ENCODE results near the gene PKD2. TPM values are rescaled to one million over a fixed set of nuclear protein-coding genes. Genes with fewer than 3 reads are reported as not detected.

Gene PKD2
- total and polyA plus RNA-seq, 10 donors: 3.5 to 23.0 (median 15.5) TPM

GRCh38 chr4:88029556-88029955 is 22.1 kb downstream of the PKD2 start:
- DNase-seq: no peak
- TF ChIP-seq POLR2A (IDR thresholded peaks at IDR 0.05): no peak
- TF ChIP-seq CTCF (IDR thresholded peaks at IDR 0.05 in 8 of 11, conservative IDR thresholded peaks at IDR 0.05 in 3 of 11): no peak
- TF ChIP-seq POLR2AphosphoS5 (IDR thresholded peaks at IDR 0.05): no peak
- intact Hi-C loops (cut with DNase I; ENCODE audit: low total_unique reads): no loop called here
- Histone ChIP-seq H3K36me3 (peaks cover 0 to 28% (median 0%) of the 10 kb centered on the region in 6 donors), H3K27me3 (replicated peaks in 1 of 7) (no peaks in the 10 kb centered on the region), H3K27ac (peak overlapping the region in 1 of 8 donors; percentile 20), H3K9me3 (peaks cover 0 to 23% (median 19%) of the 10 kb centered on the region in 8 donors), H3K4me3 (no peak overlapping the region), H3K4me1 (peaks cover 0 to 11% (median 0%) of the 10 kb centered on the region in 6 donors)
- WGBS, 5 donors: 75 to 91% (median 87%) methylated on average over 3 of the region's 3 CpGs

- no peak for DNase-seq
- TF ChIP-seq POLR2AphosphoS5 (IDR thresholded peaks at IDR 0.05): no peak
- no peak for TF ChIP-seq CTCF (IDR thresholded peaks at IDR 0.05 in 8 of 11, conservative IDR thresholded peaks at IDR 0.05 in 3 of 11)
- no peak for TF ChIP-seq POLR2A (IDR thresholded peaks at IDR 0.05)
- Histone ChIP-seq H3K4me1 (peaks cover 0 to 11% (median 0%) of the 10 kb centered on the region in 6 donors), H3K27ac (no peak overlapping the region), H3K9me3 (peaks cover 0 to 13% (median 10%) of the 10 kb centered on the region in 8 donors), H3K27me3 (replicated peaks in 1 of 7) (no peaks in the 10 kb centered on the region), H3K4me3 (no peak overlapping the region), H3K36me3 (peaks cover 0 to 28% (median 0%) of the 10 kb centered on the region in 6 donors)
- WGBS, 5 donors: 84 to 87% (median 85%) methylated on average over 12 of the region's 12 CpGs
- intact Hi-C loops (cut with DNase I; ENCODE audit: low total_unique reads): loop anchor here (5.0 kb wide), 1 partner anchor 182 kb away; no protein-coding TSS in a partner anchor
Measured at GRCh38 chr4:88030565-88031310, 23.3 kb downstream of the PKD2 start.

- H3K27me3 ChIP-seq (replicated peaks in 1 of 7): no peaks in the 10 kb centered on the region
- no peak overlapping the region for H3K27ac ChIP-seq
- DNase-seq: no peak
- H3K36me3 ChIP-seq: peaks cover 0 to 41% (median 13%) of the 10 kb centered on the region in 6 donors
- H3K4me1 ChIP-seq: peaks cover 0 to 8% (median 0%) of the 10 kb centered on the region in 6 donors
- no peaks in the 10 kb centered on the region for H3K9me3 ChIP-seq
- H3K4me3 ChIP-seq: no peak overlapping the region
- no peak for TF ChIP-seq POLR2AphosphoS5 (IDR thresholded peaks at IDR 0.05)
- TF ChIP-seq CTCF (IDR thresholded peaks at IDR 0.05 in 8 of 11, conservative IDR thresholded peaks at IDR 0.05 in 3 of 11): peak; percentile 46 to 79 (median 67)
- TF ChIP-seq POLR2A (IDR thresholded peaks at IDR 0.05): no peak
- intact Hi-C loops (cut with DNase I; ENCODE audit: low total_unique reads): loop anchor here (5.0 kb wide), 1 partner anchor 179 kb away; no protein-coding TSS in a partner anchor
Measured at GRCh38 chr4:88033309-88033708, 25.9 kb downstream of the PKD2 start.

GRCh38 chr4:88035292-88035691 is 27.9 kb downstream of the PKD2 start:
- H3K9me3 ChIP-seq: no peaks in the 10 kb centered on the region
- H3K27ac ChIP-seq: no peak overlapping the region
- intact Hi-C loops (cut with DNase I; ENCODE audit: low total_unique reads): loop anchor here (5.0 kb wide), 1 partner anchor 482 kb away; no protein-coding TSS in a partner anchor
- DNase-seq: no peak
- WGBS, 5 donors: 84 to 97% (median 93%) methylated on average over 2 of the region's 2 CpGs
- H3K4me3 ChIP-seq: no peak overlapping the region
- H3K27me3 ChIP-seq (replicated peaks in 1 of 7): no peaks in the 10 kb centered on the region
- no peaks in the 10 kb centered on the region for H3K4me1 ChIP-seq
- H3K36me3 ChIP-seq: peaks cover 0 to 60% (median 31%) of the 10 kb centered on the region in 6 donors
- TF ChIP-seq POLR2AphosphoS5 (IDR thresholded peaks at IDR 0.05) (no peak), CTCF (IDR thresholded peaks at IDR 0.05 in 8 of 11, conservative IDR thresholded peaks at IDR 0.05 in 3 of 11) (no peak), POLR2A (IDR thresholded peaks at IDR 0.05) (no peak)

Measured in spleen (tissue), 11 donors.